Head of caudate nucleus (tissue), 42 donors: ENCODE results near the gene ARHGEF26.

Source experiments
- DNase-seq, 42 donors: peaks; one replicate each; pipeline versions ENCODE4 v3.0.0 to v3.0.0-alpha.2; 2020 to 2021; ENCODE audit warnings: mixed read lengths in 7 of 42
- intact Hi-C: fragments of 100-400 bp; cut with DNase I; formaldehyde crosslinking; loops from one replicate; pipeline ENCODE4 v1.15.0; 2022

The ARHGEF26 gene

DNA sequence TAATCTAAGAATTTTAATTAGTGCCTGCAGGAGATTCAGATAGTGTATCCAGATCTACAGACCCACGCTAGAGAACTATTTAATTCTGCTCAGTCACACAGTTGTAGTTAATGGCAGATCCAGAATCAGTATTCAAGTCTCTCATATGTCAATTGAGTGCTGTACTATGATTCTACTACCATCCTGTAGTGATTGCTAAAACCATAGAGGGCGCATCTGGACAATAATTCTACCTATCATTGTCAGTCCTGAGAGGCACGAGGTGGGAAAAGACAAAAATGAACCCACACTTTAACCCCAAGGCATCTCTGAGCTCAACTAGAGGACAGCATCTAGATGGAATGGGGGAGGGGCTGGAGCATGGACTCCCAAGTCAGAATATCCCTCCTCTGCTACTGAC lies 180.4 kb downstream of the ARHGEF26 start:
- DNase-seq, result no peak
- intact Hi-C loops, result no loop called here

DNA sequence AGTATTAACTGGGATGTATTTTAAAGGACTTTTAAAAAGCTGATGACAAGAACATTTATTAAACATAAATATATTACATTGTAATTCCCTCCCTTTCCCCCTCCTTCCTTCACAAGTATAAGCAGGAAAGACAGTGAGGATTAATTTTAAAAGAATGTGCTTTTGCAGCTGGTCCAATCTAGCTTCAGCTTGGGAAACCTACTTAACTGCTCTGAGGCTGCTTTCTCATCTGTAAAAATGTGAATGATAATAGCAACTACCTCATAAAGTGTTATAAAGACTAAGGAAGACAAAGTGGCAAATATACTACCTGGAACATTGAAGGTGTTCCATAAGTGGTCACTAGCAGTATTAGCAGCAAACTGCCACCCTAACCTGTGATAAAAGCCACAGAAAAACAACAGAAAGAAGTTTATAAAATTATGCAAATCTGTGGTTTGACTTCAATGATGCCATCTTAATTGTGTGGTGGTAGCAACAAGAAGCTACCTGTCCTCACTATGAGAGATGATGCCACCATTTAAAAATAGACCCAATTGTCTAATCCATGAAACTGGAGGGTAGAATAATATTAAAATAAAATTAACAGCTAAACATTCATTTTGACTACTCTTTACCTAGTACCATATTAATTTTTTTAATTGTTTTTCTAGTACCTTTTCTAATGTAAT lies 183.1 kb downstream of the ARHGEF26 start:
- intact Hi-C loops, result no loop called here
- no peak for DNase-seq

DNA sequence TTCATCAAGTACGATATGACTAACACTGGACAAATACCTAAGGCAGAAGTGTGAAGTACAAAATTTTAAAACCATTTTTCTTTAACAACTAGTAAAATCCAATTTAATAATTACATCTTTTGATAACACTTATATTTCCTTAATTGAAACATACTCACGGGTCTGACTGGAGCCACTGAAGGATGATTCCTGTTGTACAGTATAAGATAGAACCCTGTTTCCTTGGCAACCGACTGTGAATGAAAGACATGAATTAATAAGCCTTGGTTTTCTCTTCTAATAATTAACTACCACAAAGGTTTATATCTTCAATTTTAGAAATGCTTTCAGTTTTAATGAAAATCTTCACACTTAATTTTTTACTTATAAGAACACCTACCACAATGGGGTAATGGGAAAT lies 183.7 kb downstream of the ARHGEF26 start:
- intact Hi-C loops, result no loop called here
- DNase-seq, result no peak

DNA sequence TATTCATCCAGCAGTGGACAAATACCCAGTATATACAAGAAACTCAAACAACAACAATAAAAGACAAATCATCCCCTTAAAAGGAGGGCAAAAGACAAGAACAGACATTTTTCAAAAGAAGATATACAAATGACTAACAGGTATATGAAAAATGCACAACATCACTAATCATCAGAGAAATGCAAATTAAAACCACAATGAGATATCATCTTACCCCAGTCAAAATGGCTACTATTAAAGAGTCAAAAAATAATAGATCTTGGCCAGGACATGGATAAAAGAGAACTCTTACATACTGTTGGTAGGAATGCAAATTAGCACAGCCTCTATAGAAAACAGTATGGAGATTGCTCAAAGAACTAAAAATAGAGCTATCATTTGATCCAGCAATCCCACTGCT lies 186.2 kb downstream of the ARHGEF26 start:
- intact Hi-C loops, result no loop called here

More for the DNA sequence above, 186.2 kb downstream of the ARHGEF26 start:
- no peak for DNase-seq
